CD4-positive, alpha-beta T cell (primary cell): ENCODE results near the gene VEGFC. TPM values are rescaled to one million over a fixed set of nuclear protein-coding genes. Genes with fewer than 3 reads are reported as not detected.

Experiments
- ATAC-seq: fragments of 200-7000 bp; cut with Tn5 transposase; one replicate; pipeline ENCODE4 v1.10.0; 2022; ENCODE audit warnings: mild to moderate bottlenecking; ENCODE audit not compliant: poor library complexity
- CTCF ChIA-PET: fragments of 350-600 bp; sonication (Branson Sonifier 250); formaldehyde crosslinking; loops from one replicate; lab custom pipeline; 2021; ENCODE audit warnings: antibody characterized with exemption, inconsistent platforms; lab: Charles Lee
- POLR2A ChIA-PET: fragments of 350-600 bp; sonication (Branson Sonifier 250); formaldehyde crosslinking; loops from one replicate; lab custom pipeline; 2021; ENCODE audit warnings: antibody characterized with exemption, inconsistent platforms; lab: Charles Lee
- DNase-seq, 14 experiments: peaks; one replicate each; pipeline ENCODE4 v3.0.0-alpha.2; 2013 to 2020; ENCODE audit warnings: mixed read lengths in 2 of 14
- H3K27ac ChIP-seq, 2 donors: one replicate each; pipeline versions ENCODE4 v1.5.1 to v1.7.0; 2013; ENCODE audit warnings: low read length in 2 of 2, low read depth in 1 of 2, mild to moderate bottlenecking in 1 of 2
- H3K27me3 ChIP-seq, 2 experiments: 1 replicate in 1 of 2; 2 replicates in 1 of 2; pipeline versions ENCODE4 v1.6.1 to v1.7.0; 2013; ENCODE audit warnings: low read length in 2 of 2, control low read depth in 1 of 2, mild to moderate bottlenecking in 1 of 2, moderate library complexity in 1 of 2; ENCODE audit not compliant: insufficient read depth in 2 of 2, control insufficient read depth in 1 of 2
- H3K36me3 ChIP-seq: one replicate; pipeline ENCODE4 v1.6.1; 2013; ENCODE audit warnings: low read length, control low read depth; ENCODE audit not compliant: insufficient read depth
- H3K4me1 ChIP-seq: one replicate; pipeline ENCODE4 v1.6.1; 2013; ENCODE audit warnings: low read length, control low read depth; ENCODE audit not compliant: insufficient read depth
- H3K4me3 ChIP-seq: one replicate; pipeline ENCODE4 v1.5.1; 2013; ENCODE audit warnings: mild to moderate bottlenecking, low read length, moderate library complexity
- H3K9me3 ChIP-seq, 2 experiments: 1 replicate in 1 of 2; 2 replicates in 1 of 2; pipeline versions ENCODE4 v1.6.1 to v1.7.0; 2013; ENCODE audit warnings: low read length in 2 of 2, mild to moderate bottlenecking in 2 of 2, control low read depth in 1 of 2, moderate library complexity in 1 of 2; ENCODE audit not compliant: control insufficient read depth in 1 of 2, insufficient read depth in 1 of 2
- H3K27ac Mint-ChIP-seq: one replicate; pipeline ENCODE4 v1.8.0; 2020; ENCODE audit warnings: mixed read lengths
- H3K27me3 Mint-ChIP-seq: one replicate; pipeline ENCODE4 v1.8.0; 2021; ENCODE audit warnings: mixed read lengths
- H3K36me3 Mint-ChIP-seq: one replicate; pipeline ENCODE4 v1.8.0; 2021; ENCODE audit warnings: low read depth, mixed read lengths
- H3K4me1 Mint-ChIP-seq: one replicate; pipeline ENCODE4 v1.8.0; 2021; ENCODE audit warnings: low read depth, mixed read lengths
- H3K4me3 Mint-ChIP-seq: one replicate; pipeline ENCODE4 v1.8.0; 2020; ENCODE audit warnings: mild to moderate bottlenecking, mixed read lengths
- H3K9me3 Mint-ChIP-seq: one replicate; pipeline ENCODE4 v1.8.0; 2020; ENCODE audit warnings: mixed read lengths
- CTCF ChIP-seq: fragments of 200-600 bp; IDR thresholded peaks from one replicate; pipeline ENCODE4 v1.8.0; 2022; ENCODE audit warnings: antibody characterized with exemption, mild to moderate bottlenecking
- intact Hi-C, 2 experiments: fragments of 100-400 bp; cut with DNase I in 1 of 2; cut with micrococcal nuclease in 1 of 2; formaldehyde crosslinking; loops; one replicate each; pipeline versions ENCODE4 v1.15.1 to v1.9.0; 2023 to 2025; cut with DNase I, micrococcal nuclease
- total RNA-seq, 174 experiments: library from RNA in 2 of 174; stranded (reverse) in 2 of 174; gene quantifications; one replicate each; pipeline ENCODE4 v1.2.3 and lab custom pipeline; 2021 to 2026

VEGFC gene
- total RNA-seq, 2 experiments from 2014 or later = not detected

GRCh38 chr4:176753049-176753448 lies 39.7 kb downstream of the VEGFC start:
- ChIA-PET CTCF (no interaction called here), POLR2A (no interaction called here)
- Mint-ChIP-seq H3K4me1 (no peaks in the 10 kb centered on the region), H3K27ac (no peak overlapping the region), H3K9me3 (no peaks in the 10 kb centered on the region), H3K27me3 (no peaks in the 10 kb centered on the region), H3K36me3 (no peaks in the 10 kb centered on the region), H3K4me3 (no peak overlapping the region)
- Histone ChIP-seq H3K27me3 (no peaks in the 10 kb centered on the region), H3K9me3 (no peaks in the 10 kb centered on the region), H3K4me3 (no peak overlapping the region), H3K36me3 (no peaks in the 10 kb centered on the region), H3K27ac (no peak overlapping the region), H3K4me1 (no peaks in the 10 kb centered on the region)
- intact Hi-C loops = no loop called here
- TF ChIP-seq CTCF = no peak
- ATAC-seq = no peak
- DNase-seq = no peak

GRCh38 chr4:176752191-176752749 lies 40.5 kb downstream of the VEGFC start:
- DNase-seq = no peak
- no peaks in the 10 kb centered on the region for H3K4me1 ChIP-seq

GRCh38 chr4:176751061-176751460 lies 41.7 kb downstream of the VEGFC start:
- ChIA-PET CTCF (no interaction called here), POLR2A (no interaction called here)
- no peaks in the 10 kb centered on the region for H3K27me3 ChIP-seq
- intact Hi-C loops = no loop called here
- H3K4me1 ChIP-seq = no peaks in the 10 kb centered on the region
- no peak overlapping the region for H3K4me3 Mint-ChIP-seq
- no peaks in the 10 kb centered on the region for H3K27me3 Mint-ChIP-seq
- H3K36me3 ChIP-seq = no peaks in the 10 kb centered on the region
- no peak overlapping the region for H3K4me3 ChIP-seq
- H3K36me3 Mint-ChIP-seq = no peaks in the 10 kb centered on the region
- ATAC-seq (no peak), DNase-seq (no peak)
- no peaks in the 10 kb centered on the region for H3K9me3 Mint-ChIP-seq
- no peak overlapping the region for H3K27ac Mint-ChIP-seq
- no peak overlapping the region for H3K27ac ChIP-seq
- H3K9me3 ChIP-seq = no peaks in the 10 kb centered on the region
- H3K4me1 Mint-ChIP-seq = no peaks in the 10 kb centered on the region
- TF ChIP-seq CTCF = no peak

More at GRCh38 chr4:176752191-176752749, 40.5 kb downstream of the VEGFC start:
- H3K27ac ChIP-seq = no peak overlapping the region
- Mint-ChIP-seq H3K27ac (no peak overlapping the region), H3K4me1 (no peaks in the 10 kb centered on the region), H3K4me3 (no peak overlapping the region), H3K36me3 (no peaks in the 10 kb centered on the region), H3K9me3 (no peaks in the 10 kb centered on the region), H3K27me3 (no peaks in the 10 kb centered on the region)
- TF ChIP-seq CTCF = no peak
- no peak overlapping the region for H3K4me3 ChIP-seq
- CTCF ChIA-PET = no interaction called here
- no peak for ATAC-seq
- H3K9me3 ChIP-seq = no peaks in the 10 kb centered on the region
- no peaks in the 10 kb centered on the region for H3K36me3 ChIP-seq
- H3K27me3 ChIP-seq = no peaks in the 10 kb centered on the region
- intact Hi-C loops = no loop called here
- POLR2A ChIA-PET = no interaction called here
